Ovary (tissue), 9 donors: ENCODE results near the gene RIBC1. TPM values are rescaled to one million over a fixed set of nuclear protein-coding genes. Genes with fewer than 3 reads are reported as not detected.

Experiments used
- DNase-seq, 5 donors: peaks; one replicate each; pipeline ENCODE4 v3.0.0-alpha.2; 2019 to 2020
- H3K27ac ChIP-seq, 2 donors: fragments of 200-600 bp; one replicate each; pipeline versions ENCODE4 v1.5.1 to v1.8.0; 2019 to 2022
- H3K27me3 ChIP-seq: fragments of 200-600 bp; one replicate; pipeline ENCODE4 v1.8.0; 2022
- H3K36me3 ChIP-seq: fragments of 200-600 bp; sonication (generic); one replicate; pipeline ENCODE4 v1.5.1; 2019
- H3K4me1 ChIP-seq: one replicate; pipeline ENCODE4 v1.8.1; 2013; ENCODE audit warnings: mild to moderate bottlenecking, moderate library complexity; ENCODE audit not compliant: insufficient read depth
- H3K4me3 ChIP-seq: fragments of 200-600 bp; sonication (generic); one replicate; pipeline ENCODE4 v1.5.1; 2017
- H3K9me3 ChIP-seq, 2 donors: fragments of 200-600 bp in 1 of 2; sonication (generic) in 1 of 2; one replicate each; pipeline versions ENCODE4 v1.5.1 to v1.8.1; 2013 to 2019; ENCODE audit warnings: mild to moderate bottlenecking in 1 of 2, moderate library complexity in 1 of 2
- EP300 ChIP-seq: sonication (generic); formaldehyde crosslinking; IDR thresholded peaks from one replicate; pipeline ENCODE4 v1.6.1; 2017; ENCODE audit warnings: antibody characterized with exemption
- POLR2A ChIP-seq: fragments of 450-650 bp; IDR thresholded peaks from one replicate; pipeline ENCODE4 v1.6.1; 2017; ENCODE audit warnings: antibody characterized with exemption, mild to moderate bottlenecking, moderate library complexity
- WGBS, 3 donors: extraction: QIAGEN DNeasy Blood & Tissue Kit in 1 of 3; methylation state at CpG; one replicate each; pipeline versions ENCODE4 v1.1.5 to v1.1.7; 2013 to 2017; 5-methylcytosine and 5-hydroxymethylcytosine counted together
- intact Hi-C, 4 donors: fragments of 100-400 bp; cut with DNase I; formaldehyde crosslinking; loops; one replicate each; pipeline versions ENCODE4 v1.11.0 to v1.15.1; 2022 to 2023
- polyA plus RNA-seq, 2 donors: library from polyadenylated mRNA; stranded (reverse); fragments of 200-250 nt in 1 of 2; fragments of 350-450 nt in 1 of 2; fragmentation: Illumina TruSeq in 1 of 2; extraction: RNeasy Lipid Tissue Mini Kit (QIAGEN cat#74804) in 1 of 2; gene quantifications; one replicate each; pipeline ENCODE4 v1.2.3, GENCODE V29; 2013 to 2014
- total RNA-seq, 7 donors: library from RNA; depleted of rRNA in 2 of 7; stranded (reverse); fragments of >200 nt in 2 of 7; fragmentation: NEBNext Ultra II Directional in 3 of 7; extraction: Animal tissue kit (Norgen Biotek cat#: 25700) in 3 of 7; gene quantifications; one replicate each; pipeline versions ENCODE4 v1.1.0 to v1.2.4, GENCODE V29; 2016 to 2023
- TF ChIP-seq, protein P1 (sequence below), 3 donors: fragments of 450-650 bp in 2 of 3; fragments of 200-600 bp in 1 of 3; IDR thresholded peaks; one replicate each; pipeline versions ENCODE4 v1.5.1 to v1.8.0; 2016 to 2022; ENCODE audit warnings: antibody characterized with exemption in 3 of 3, mild to moderate bottlenecking in 1 of 3
- donor health status: DM: no; HTN: no; CAD: no; lungs with moderate emphysema.
- donor health status: DM: no; HTN: no; CAD: no.
- donor health status: Bipolar disorder and iron deficiency.
- donor health status: DM: yes; HTN: yes; CAD: no.
- donor health status: DM: no; HTN: no; CAD: no.
- donor health status: DM: yes; HTN: yes; CAD: no.

The RIBC1 gene
- total and polyA plus RNA-seq, 9 donors, result 1.8 to 25.2 (median 2.6) TPM

DNA sequence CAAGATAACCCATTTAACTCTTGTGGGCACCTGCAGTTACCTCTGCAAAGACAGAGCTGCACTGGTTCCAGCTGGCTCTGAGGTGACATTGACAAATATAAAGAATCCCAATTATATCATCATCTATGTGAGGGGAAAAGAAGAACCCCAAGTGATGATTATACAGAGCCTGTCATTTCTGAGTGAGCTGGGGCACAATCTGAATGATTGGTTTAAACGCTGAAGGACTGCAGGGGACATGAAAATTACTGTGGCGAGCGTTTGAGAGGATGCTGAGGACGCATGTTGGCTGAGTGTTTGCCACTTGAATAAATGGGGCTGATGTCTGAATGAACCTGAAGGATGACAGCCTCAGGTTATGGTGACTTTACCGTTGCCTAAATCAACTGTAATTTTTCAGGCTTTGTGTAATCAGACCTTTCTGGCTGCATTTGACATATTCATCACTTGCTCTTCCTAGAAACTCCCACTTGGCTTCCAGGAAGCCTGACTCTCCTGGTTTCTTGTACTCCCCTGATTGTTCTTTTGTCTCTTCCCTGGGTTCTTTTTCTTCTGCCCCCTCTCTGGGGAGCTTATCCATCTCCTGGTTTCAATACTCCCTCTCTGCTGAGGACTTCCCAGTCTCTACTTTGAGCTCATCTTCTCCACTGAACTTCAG lies 15.6 kb downstream of the RIBC1 start:
- Histone ChIP-seq H3K4me3 (no peak overlapping the region), H3K36me3 (no peaks in the 10 kb centered on the region), H3K27me3 (no peaks in the 10 kb centered on the region), H3K4me1 (peaks cover 2% of the 10 kb centered on the region), H3K9me3 (no peaks in the 10 kb centered on the region), H3K27ac (no peak overlapping the region)
- TF ChIP-seq, protein P1, sequence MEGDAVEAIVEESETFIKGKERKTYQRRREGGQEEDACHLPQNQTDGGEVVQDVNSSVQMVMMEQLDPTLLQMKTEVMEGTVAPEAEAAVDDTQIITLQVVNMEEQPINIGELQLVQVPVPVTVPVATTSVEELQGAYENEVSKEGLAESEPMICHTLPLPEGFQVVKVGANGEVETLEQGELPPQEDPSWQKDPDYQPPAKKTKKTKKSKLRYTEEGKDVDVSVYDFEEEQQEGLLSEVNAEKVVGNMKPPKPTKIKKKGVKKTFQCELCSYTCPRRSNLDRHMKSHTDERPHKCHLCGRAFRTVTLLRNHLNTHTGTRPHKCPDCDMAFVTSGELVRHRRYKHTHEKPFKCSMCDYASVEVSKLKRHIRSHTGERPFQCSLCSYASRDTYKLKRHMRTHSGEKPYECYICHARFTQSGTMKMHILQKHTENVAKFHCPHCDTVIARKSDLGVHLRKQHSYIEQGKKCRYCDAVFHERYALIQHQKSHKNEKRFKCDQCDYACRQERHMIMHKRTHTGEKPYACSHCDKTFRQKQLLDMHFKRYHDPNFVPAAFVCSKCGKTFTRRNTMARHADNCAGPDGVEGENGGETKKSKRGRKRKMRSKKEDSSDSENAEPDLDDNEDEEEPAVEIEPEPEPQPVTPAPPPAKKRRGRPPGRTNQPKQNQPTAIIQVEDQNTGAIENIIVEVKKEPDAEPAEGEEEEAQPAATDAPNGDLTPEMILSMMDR (IDR thresholded peaks at IDR 0.05), result no peak
- TF ChIP-seq EP300, result no peak
- no peak for DNase-seq
- WGBS, 3 donors, result 49 to 57% (median 56%) methylated on average over 5 of the region's 5 CpGs
- intact Hi-C loops, result loop anchor here in 3 of 4 donors (5.0 to 10.0 kb wide), 2 partner anchors 121 to 124 kb away; no protein-coding TSS in a partner anchor

DNA sequence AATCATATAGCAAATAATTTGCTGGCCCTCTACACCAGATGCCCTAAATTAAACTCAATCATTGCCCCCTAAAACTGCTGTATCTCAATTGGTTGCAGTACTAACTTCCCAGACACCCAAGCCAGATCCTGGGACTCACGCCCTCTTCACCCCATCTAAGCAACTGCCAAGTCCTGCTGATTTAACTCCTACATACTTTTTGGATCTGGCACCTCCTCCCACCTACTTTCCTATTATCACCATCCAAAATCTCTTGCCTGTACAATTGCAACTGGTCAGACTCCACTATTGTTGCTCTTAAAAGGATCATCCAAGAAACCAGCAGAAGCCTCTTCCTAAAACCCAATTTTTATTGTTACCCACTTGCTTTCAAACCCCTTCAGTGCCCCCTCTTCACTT lies 16.2 kb downstream of the RIBC1 start:
- Histone ChIP-seq H3K4me1 (peaks cover 2% of the 10 kb centered on the region), H3K27me3 (no peaks in the 10 kb centered on the region), H3K4me3 (no peak overlapping the region), H3K9me3 (no peaks in the 10 kb centered on the region), H3K36me3 (no peaks in the 10 kb centered on the region), H3K27ac (no peak overlapping the region)
- intact Hi-C loops, result loop anchor here in 3 of 4 donors (5.0 to 10.0 kb wide), 2 partner anchors 122 to 124 kb away; no protein-coding TSS in a partner anchor
- 40 to 64% (median 52%) methylated on average over 1 of the region's 1 CpG for WGBS, 3 donors
- no peak for DNase-seq
- TF ChIP-seq EP300 (no peak), POLR2A (no peak)
- TF ChIP-seq, protein P1 (IDR thresholded peaks at IDR 0.05), result no peak

DNA sequence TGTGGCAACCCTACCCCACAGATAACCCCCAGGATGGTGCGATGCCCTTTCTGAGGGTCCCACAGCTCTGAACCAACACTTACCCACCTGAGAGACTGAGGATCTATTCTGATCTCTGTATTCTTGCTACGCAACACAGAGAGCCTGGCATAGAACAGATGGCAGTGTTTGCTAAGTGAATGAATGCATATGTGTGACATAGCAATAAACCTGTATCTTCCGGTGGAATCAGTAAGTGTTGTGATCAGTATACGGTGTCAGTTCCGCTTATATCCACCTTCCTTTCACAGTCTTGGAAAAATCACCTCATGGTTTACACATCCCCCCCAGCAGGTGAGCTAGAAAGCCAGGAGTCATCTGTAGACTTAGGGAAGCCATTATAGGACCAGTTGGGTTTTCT lies 17.4 kb downstream of the RIBC1 start:
- no peak overlapping the region for H3K4me3 ChIP-seq
- DNase-seq, result no peak
- no peaks in the 10 kb centered on the region for H3K9me3 ChIP-seq
- intact Hi-C loops, result loop anchor here in 1 of 4 donors (5.0 kb wide), 1 partner anchor 118 kb away; no protein-coding TSS in a partner anchor
- H3K4me1 ChIP-seq, result peaks cover 2% of the 10 kb centered on the region
- WGBS, 3 donors, result 74 to 86% (median 78%) methylated on average over 5 of the region's 5 CpGs
- no peaks in the 10 kb centered on the region for H3K36me3 ChIP-seq
- no peak overlapping the region for H3K27ac ChIP-seq
- no peaks in the 10 kb centered on the region for H3K27me3 ChIP-seq
- TF ChIP-seq EP300 (no peak), POLR2A (no peak)
- TF ChIP-seq, protein P1 (IDR thresholded peaks at IDR 0.05), result no peak

DNA sequence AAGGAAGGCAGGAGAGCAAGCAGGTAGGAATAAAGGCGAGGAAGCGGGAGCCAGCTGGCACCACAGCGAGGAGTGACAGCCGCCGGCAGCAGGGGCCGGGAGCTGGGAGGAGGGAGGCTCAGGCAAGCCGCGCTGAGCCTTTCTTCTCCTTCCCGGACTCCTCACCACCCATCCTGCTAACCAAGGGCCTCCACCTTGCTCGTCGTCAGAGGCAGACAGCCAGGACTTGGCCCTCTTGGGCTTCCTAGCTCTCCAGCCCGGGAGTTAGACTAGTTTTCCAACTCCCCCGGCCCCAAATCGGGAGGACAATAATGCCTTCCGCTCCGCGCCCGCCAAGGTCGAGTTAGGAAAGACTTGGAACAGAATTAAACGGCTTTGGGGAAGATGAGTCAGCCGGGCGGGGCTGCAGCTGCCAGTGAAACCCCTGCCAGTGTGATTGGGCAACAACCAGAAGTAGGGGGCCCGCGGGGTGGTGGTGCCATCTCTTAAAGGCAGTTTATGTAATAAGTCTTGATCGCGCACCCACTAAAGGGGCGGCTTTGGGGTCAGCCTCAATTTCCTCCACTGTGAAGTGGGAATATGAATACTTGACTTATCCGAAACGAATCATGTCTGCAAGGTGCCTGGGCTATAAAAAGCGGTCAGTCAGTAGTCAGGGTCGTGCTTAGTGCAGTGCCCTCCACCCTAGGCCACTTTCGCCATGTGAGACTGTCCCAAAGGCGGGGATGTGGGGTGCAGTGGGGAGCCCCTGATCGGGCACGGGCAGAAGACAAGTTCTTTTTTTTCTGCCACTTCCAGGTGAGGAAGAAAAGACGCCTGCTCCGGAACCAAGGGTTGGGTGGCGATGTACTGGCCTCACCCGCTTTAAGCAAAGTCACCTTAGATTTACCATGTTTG lies 18.2 kb downstream of the RIBC1 start:
- WGBS, 3 donors, result 19 to 32% (median 30%) methylated on average over 39 of the region's 39 CpGs
- Histone ChIP-seq H3K4me3 (peak overlapping the region; percentile 27), H3K27me3 (no peaks in the 10 kb centered on the region), H3K36me3 (no peaks in the 10 kb centered on the region), H3K9me3 (no peaks in the 10 kb centered on the region), H3K4me1 (peaks cover 2% of the 10 kb centered on the region), H3K27ac (no peak overlapping the region)
- no peak for TF ChIP-seq EP300
- TF ChIP-seq POLR2A, result no peak
- TF ChIP-seq, protein P1 (IDR thresholded peaks at IDR 0.05), result no peak
- DNase-seq, result peak; percentile 80 to 88 (median 82)
- intact Hi-C loops, result loop anchor here in 1 of 4 donors (5.0 kb wide), 1 partner anchor 119 kb away; no protein-coding TSS in a partner anchor
